Measurements from ENCODE around the gene PEMT. TPM values are rescaled to one million over a fixed set of nuclear protein-coding genes. Genes with fewer than 3 reads are reported as not detected.
A peak's percentile ranks its signal among the peaks of the same experiment; 100 is the strongest.

PEMT gene
- total and polyA plus RNA-seq, 2 of the 4 experiments (the other 2 are of a cell fraction): 23.3 to 49.5 TPM

GRCh38 chr17:17580662-17581470 lies 10.6 kb downstream of the PEMT start:
- Histone ChIP-seq H4K20me1 (ENCODE audit: insufficient read depth, low read length) (no peaks in the 10 kb centered on the region; the same call in none of the 2 replicates), H2AFZ (replicated peaks; ENCODE audit: low read length, poor library complexity) (peak overlapping the region; percentile 70), H2BK15ac (ENCODE audit: low read depth, low read length) (no peak overlapping the region), H3K4me2 (ENCODE audit: low read depth, low read length) (no peak overlapping the region), H2AK5ac (ENCODE audit: low read depth, low read length) (no peak overlapping the region), H3K9me3 (ENCODE audit: control insufficient read depth, insufficient read depth, low read length) (no peaks in the 10 kb centered on the region), H3K9ac (ENCODE audit: low read depth, low read length) (no peak overlapping the region), H3K18ac (ENCODE audit: low read depth, low read length) (no peak overlapping the region), H3K23ac (ENCODE audit: low read depth, low read length) (peak overlapping the region; percentile 23; the same call in 1 of the 2 replicates), H3K9me1 (ENCODE audit: insufficient read depth, low read length) (no peaks in the 10 kb centered on the region), H3K4me1 (ENCODE audit: control insufficient read depth, insufficient read depth, low read length) (peaks cover 7% of the 10 kb centered on the region), H4K91ac (ENCODE audit: insufficient read depth, low read depth, low read length) (no peak overlapping the region), H3K36me3 (ENCODE audit: control insufficient read depth, insufficient read depth, low read length) (no peaks in the 10 kb centered on the region), H3K27ac (ENCODE audit: insufficient read depth, low read length) (no peak overlapping the region), H2BK5ac (ENCODE audit: low read depth, low read length, poor library complexity, severe bottlenecking) (no peak overlapping the region), H3K79me1 (ENCODE audit: low read depth in 1 of 2, low read length in 2 of 2) (peaks cover 0 to 8% of the 10 kb centered on the region in 2 experiments; a peak in 2 of 4 replicates), H3K4me3 (ENCODE audit: insufficient read depth, low read depth, low read length) (no peak overlapping the region), H2AK9ac (replicated peaks; ENCODE audit: low read depth, low read length, poor library complexity) (peak overlapping the region; percentile 50), H3K4ac (ENCODE audit: low read depth, low read length) (no peak overlapping the region), H3K56ac (ENCODE audit: extremely low read depth, insufficient read depth, low read length) (no peak overlapping the region), H2BK20ac (ENCODE audit: low read depth, low read length) (no peak overlapping the region), H2BK120ac (ENCODE audit: low read depth, low read length) (no peak overlapping the region), H4K8ac (ENCODE audit: low read depth in 2 of 2, low read length in 2 of 2) (peak overlapping the region in 1 of 2 experiments; percentile 37; a peak in 1 of 4 replicates), H4K5ac (ENCODE audit: low read depth, low read length) (no peak overlapping the region; the same call in 1 of the 2 replicates), H3K27me3 (ENCODE audit: control insufficient read depth, insufficient read depth, low read length) (no peaks in the 10 kb centered on the region), H3K14ac (replicated peaks; ENCODE audit: low read depth, low read length) (no peak overlapping the region; the same call in 1 of the 2 replicates)
- POLR2A ChIA-PET (ENCODE audit: unreplicated experiment): no interaction called here
- 44% methylated on average over 4 of the region's 8 CpGs; no CpG with 5 or more reads in 1 of the 2 experiments for WGBS, 2 experiments (ENCODE audit: extremely low coverage in 2 of 2, insufficient read length in 1 of 2)
- in situ Hi-C loops (cut with MboI; ENCODE audit: low sequenced_read_pairs): no loop called here
- CTCF ChIA-PET: no interaction called here
- DNase-seq (peak; percentile 27), ATAC-seq (ENCODE audit: low read depth) (peak; percentile 76)
- intact Hi-C loops (cut with micrococcal nuclease): no loop called here
- dilution Hi-C loops (cut with HindIII; ENCODE audit: low sequenced_read_pairs, unreplicated experiment): no loop called here
- no TSS peak for BruUV-seq (replicated peaks)
- TF ChIP-seq RFX5 (IDR thresholded peaks at IDR 0.05; ENCODE audit: low read depth, low read length) (no peak), POLR2A (IDR thresholded peaks at IDR 0.05; ENCODE audit: low read depth, low read length) (no peak), NFE2L2 (IDR thresholded peaks at IDR 0.05; ENCODE audit: low read depth, low read length) (no peak), MXI1 (IDR thresholded peaks at IDR 0.05; ENCODE audit: borderline replicate concordance, low read depth, low read length) (no peak), CTCF (conservative IDR thresholded peaks at IDR 0.05; ENCODE audit: low read depth, low read length) (no peak), SMC3 (IDR thresholded peaks at IDR 0.05; ENCODE audit: low read depth, low read length) (no peak), CEBPB (IDR thresholded peaks at IDR 0.05; ENCODE audit: low read depth, low read length) (no peak), CHD1 (IDR thresholded peaks at IDR 0.05; ENCODE audit: low read depth, low read length) (no peak), RCOR1 (IDR thresholded peaks at IDR 0.05; ENCODE audit: insufficient replicate concordance, low read length) (no peak), USF2 (IDR thresholded peaks at IDR 0.05; ENCODE audit: low read depth, low read length) (no peak), RAD21 (IDR thresholded peaks at IDR 0.05; ENCODE audit: low read length) (no peak), ELK1 (IDR thresholded peaks at IDR 0.05; ENCODE audit: borderline replicate concordance, low read depth, low read length) (no peak), MAFK (IDR thresholded peaks at IDR 0.05; ENCODE audit: low read depth, low read length) (no peak), MAZ (IDR thresholded peaks at IDR 0.05; ENCODE audit: borderline replicate concordance, low read depth, low read length) (no peak), FOS (IDR thresholded peaks at IDR 0.05; ENCODE audit: low read depth, low read length) (no peak)

Data from IMR-90 (cell line).